HepG2 (cell line): ENCODE data around the gene PTK7. TPM values are rescaled to one million over a fixed set of nuclear protein-coding genes. Genes with fewer than 3 reads are reported as not detected.

Experiments used
- RELA ChIP-seq: sonication (generic); formaldehyde crosslinking; IDR thresholded peaks from 2 replicates; pipeline ENCODE4 v1.4.0; 2020; ENCODE audit warnings: missing genetic modification reagents
- ZBTB4 ChIP-seq: sonication (generic); formaldehyde crosslinking; IDR thresholded peaks from 2 replicates; pipeline ENCODE4 v1.4.0; 2020; ENCODE audit warnings: missing genetic modification reagents, mild to moderate bottlenecking, borderline replicate concordance
- ZNF124 ChIP-seq: sonication (generic); formaldehyde crosslinking; IDR thresholded peaks from 2 replicates; pipeline ENCODE4 v1.4.0; 2020; ENCODE audit warnings: missing genetic modification reagents
- ZNF674 ChIP-seq: sonication (generic); formaldehyde crosslinking; IDR thresholded peaks from 2 replicates; pipeline ENCODE4 v1.5.0; 2020; ENCODE audit warnings: low read depth, mild to moderate bottlenecking, missing genetic modification reagents
- ZNF687 ChIP-seq: sonication (generic); formaldehyde crosslinking; IDR thresholded peaks from 2 replicates; pipeline ENCODE4 v1.5.1; 2020; ENCODE audit warnings: mild to moderate bottlenecking, missing genetic modification reagents, moderate library complexity
- ZNF740 ChIP-seq: sonication (generic); formaldehyde crosslinking; IDR thresholded peaks from 2 replicates; pipeline ENCODE4 v1.4.0; 2020; ENCODE audit warnings: missing genetic modification reagents
- ZNF766 ChIP-seq: sonication (generic); formaldehyde crosslinking; IDR thresholded peaks from 2 replicates; pipeline ENCODE4 v1.5.0; 2020; ENCODE audit warnings: missing genetic modification reagents, borderline replicate concordance
- ZNF781 ChIP-seq: sonication (generic); formaldehyde crosslinking; IDR thresholded peaks from 2 replicates; pipeline ENCODE4 v1.5.1; 2020; ENCODE audit warnings: borderline replicate concordance, mild to moderate bottlenecking, missing genetic modification reagents; ENCODE audit errors: not compliant biosample characterization
- ZNF782 ChIP-seq: sonication (generic); formaldehyde crosslinking; IDR thresholded peaks from 2 replicates; pipeline ENCODE4 v1.4.0; 2020; ENCODE audit warnings: missing genetic modification reagents, mild to moderate bottlenecking, borderline replicate concordance
- ZSCAN21 ChIP-seq: sonication (generic); formaldehyde crosslinking; IDR thresholded peaks from 2 replicates; pipeline ENCODE4 v1.8.0; 2022; ENCODE audit warnings: mild to moderate bottlenecking, missing genetic modification reagents, moderate library complexity, borderline replicate concordance
- polyA plus RNA-seq, 8 experiments: library from polyadenylated mRNA; depleted of rRNA in 3 of 8; stranded (reverse) in 7 of 8; unstranded in 1 of 8; fragments of >200 nt; fragmentation: Illumina TruSeq in 4 of 8; extraction: Trizol in 4 of 8; gene quantifications; 2 replicates each; pipeline versions ENCODE4 v1.2.1 to v1.2.3, GENCODE V29; 2011 to 2016; ENCODE audit warnings: low read depth in 4 of 8, missing spikeins in 1 of 8, mixed read lengths in 1 of 8; ENCODE audit not compliant: insufficient read depth in 1 of 8
- total RNA-seq, 5 experiments: library from RNA; depleted of rRNA; stranded (reverse); fragments of >200 nt; fragmentation: Illumina TruSeq; extraction: Trizol; gene quantifications; 2 replicates each; pipeline ENCODE4 v1.2.3, GENCODE V29; 2016; ENCODE audit warnings: low read depth in 1 of 5
- TF ChIP-seq, protein P1 (sequence below): sonication (generic); formaldehyde crosslinking; IDR thresholded peaks from 2 replicates; pipeline ENCODE4 v1.5.0; 2020; ENCODE audit warnings: mild to moderate bottlenecking, missing genetic modification reagents, borderline replicate concordance
- TF ChIP-seq, protein P2 (sequence below): fragments of 450-650 bp; IDR thresholded peaks from 2 replicates; pipeline ENCODE4 v1.6.1; 2016

PTK7 gene
- total and polyA plus RNA-seq, 2 of the 13 experiments (the other 11 are each of a cell fraction or from before 2014, with no cell fraction given), result 98.5 to 99.8 TPM

DNA sequence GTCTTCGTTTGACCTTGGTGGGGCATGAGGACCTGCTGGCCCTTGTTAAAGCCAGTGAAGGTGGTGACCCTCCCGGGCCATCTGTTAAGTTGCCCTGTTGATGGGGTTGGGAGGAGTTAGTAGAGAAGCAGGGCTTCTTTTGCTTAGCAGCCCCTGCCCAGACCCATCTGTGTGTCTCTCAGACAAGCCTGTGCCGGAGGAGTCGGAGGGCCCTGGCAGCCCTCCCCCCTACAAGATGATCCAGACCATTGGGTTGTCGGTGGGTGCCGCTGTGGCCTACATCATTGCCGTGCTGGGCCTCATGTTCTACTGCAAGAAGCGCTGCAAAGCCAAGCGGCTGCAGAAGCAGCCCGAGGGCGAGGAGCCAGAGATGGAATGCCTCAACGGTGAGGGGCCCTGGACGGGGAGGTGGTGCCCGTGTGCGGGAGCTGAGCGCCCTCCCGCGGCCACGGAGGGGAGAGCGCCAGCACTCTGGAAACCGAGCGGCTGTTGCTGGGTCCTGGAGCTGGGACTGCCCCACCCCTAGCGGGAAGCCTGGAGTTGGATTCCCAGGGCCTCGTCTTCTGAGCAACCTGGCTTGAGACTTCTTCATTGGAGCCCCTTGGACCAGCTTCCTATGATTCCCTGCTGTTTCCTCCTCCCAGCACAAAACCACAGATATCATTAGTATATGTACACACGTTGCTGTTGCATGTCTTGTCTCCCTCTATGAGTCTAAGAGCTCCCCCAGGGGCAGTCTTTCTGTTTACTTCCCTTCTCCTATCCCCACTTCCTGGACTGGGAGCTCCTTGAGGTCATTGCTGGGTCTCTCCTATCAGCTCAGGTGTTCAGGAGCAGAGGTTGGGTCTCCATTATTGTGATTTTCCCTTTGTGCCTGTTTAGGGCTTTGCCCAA is 67.4 kb downstream of the PTK7 start (continued):
- peak; percentile 88; the same call in 1 of the 2 replicates for TF ChIP-seq RELA (CRISPR knock-in tag)
- TF ChIP-seq ZNF781, result peak; percentile 26
- TF ChIP-seq ZNF687, result peak; percentile 89
- 0 out of 2 replicates have a peak, but pooled peaks have one; percentile 36 for TF ChIP-seq ZNF740
- TF ChIP-seq ZNF674 (CRISPR knock-in tag), result 0 out of 2 replicates have a peak, but pooled peaks have one; percentile 60
- TF ChIP-seq, protein P1, sequence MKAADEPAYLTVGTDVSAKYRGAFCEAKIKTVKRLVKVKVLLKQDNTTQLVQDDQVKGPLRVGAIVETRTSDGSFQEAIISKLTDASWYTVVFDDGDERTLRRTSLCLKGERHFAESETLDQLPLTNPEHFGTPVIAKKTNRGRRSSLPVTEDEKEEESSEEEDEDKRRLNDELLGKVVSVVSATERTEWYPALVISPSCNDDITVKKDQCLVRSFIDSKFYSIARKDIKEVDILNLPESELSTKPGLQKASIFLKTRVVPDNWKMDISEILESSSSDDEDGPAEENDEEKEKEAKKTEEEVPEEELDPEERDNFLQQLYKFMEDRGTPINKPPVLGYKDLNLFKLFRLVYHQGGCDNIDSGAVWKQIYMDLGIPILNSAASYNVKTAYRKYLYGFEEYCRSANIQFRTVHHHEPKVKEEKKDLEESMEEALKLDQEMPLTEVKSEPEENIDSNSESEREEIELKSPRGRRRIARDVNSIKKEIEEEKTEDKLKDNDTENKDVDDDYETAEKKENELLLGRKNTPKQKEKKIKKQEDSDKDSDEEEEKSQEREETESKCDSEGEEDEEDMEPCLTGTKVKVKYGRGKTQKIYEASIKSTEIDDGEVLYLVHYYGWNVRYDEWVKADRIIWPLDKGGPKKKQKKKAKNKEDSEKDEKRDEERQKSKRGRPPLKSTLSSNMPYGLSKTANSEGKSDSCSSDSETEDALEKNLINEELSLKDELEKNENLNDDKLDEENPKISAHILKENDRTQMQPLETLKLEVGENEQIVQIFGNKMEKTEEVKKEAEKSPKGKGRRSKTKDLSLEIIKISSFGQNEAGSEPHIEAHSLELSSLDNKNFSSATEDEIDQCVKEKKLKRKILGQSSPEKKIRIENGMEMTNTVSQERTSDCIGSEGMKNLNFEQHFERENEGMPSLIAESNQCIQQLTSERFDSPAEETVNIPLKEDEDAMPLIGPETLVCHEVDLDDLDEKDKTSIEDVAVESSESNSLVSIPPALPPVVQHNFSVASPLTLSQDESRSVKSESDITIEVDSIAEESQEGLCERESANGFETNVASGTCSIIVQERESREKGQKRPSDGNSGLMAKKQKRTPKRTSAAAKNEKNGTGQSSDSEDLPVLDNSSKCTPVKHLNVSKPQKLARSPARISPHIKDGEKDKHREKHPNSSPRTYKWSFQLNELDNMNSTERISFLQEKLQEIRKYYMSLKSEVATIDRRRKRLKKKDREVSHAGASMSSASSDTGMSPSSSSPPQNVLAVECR, result peak; percentile 83; the same call in 1 of the 2 replicates
- TF ChIP-seq ZNF766 (CRISPR knock-in tag), result 0 out of 2 replicates have a peak, but pooled peaks have one; percentile 55
- peak; percentile 87; the same call in 1 of the 2 replicates for TF ChIP-seq ZNF124 (CRISPR knock-in tag)
- TF ChIP-seq ZBTB4 (CRISPR knock-in tag), result peak; percentile 60; the same call in 1 of the 2 replicates
- peak; percentile 65; the same call in 1 of the 2 replicates for TF ChIP-seq ZNF782 (CRISPR knock-in tag)
- TF ChIP-seq ZSCAN21 (CRISPR knock-in tag), result peak; percentile 83; the same call in 1 of the 2 replicates
- TF ChIP-seq, protein P2, sequence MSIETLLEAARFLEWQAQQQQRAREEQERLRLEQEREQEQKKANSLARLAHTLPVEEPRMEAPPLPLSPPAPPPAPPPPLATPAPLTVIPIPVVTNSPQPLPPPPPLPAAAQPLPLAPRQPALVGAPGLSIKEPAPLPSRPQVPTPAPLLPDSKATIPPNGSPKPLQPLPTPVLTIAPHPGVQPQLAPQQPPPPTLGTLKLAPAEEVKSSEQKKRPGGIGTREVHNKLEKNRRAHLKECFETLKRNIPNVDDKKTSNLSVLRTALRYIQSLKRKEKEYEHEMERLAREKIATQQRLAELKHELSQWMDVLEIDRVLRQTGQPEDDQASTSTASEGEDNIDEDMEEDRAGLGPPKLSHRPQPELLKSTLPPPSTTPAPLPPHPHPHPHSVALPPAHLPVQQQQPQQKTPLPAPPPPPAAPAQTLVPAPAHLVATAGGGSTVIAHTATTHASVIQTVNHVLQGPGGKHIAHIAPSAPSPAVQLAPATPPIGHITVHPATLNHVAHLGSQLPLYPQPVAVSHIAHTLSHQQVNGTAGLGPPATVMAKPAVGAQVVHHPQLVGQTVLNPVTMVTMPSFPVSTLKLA, result no peak
